GM18907 (cell line): ENCODE data around the gene VWDE.
A peak's percentile ranks its signal among the peaks of the same experiment; 100 is the strongest.
"Not testable (repeated sequence)": the region's sequence is repeated elsewhere in the genome, so short reads cannot be mapped to it uniquely, and the experiment has no call there.

Experiments used
- ATAC-seq: cut with Tn5 transposase; IDR thresholded peaks from one replicate; pipeline ENCODE4 v1.9.1; 2021; ENCODE audit warnings: mild to moderate bottlenecking, moderate library complexity; ENCODE audit not compliant: unreplicated experiment

VWDE gene

GRCh38 chr7:12402365-12402725, 1.3 kb downstream of the VWDE start:
- ATAC-seq: no peak

DNA sequence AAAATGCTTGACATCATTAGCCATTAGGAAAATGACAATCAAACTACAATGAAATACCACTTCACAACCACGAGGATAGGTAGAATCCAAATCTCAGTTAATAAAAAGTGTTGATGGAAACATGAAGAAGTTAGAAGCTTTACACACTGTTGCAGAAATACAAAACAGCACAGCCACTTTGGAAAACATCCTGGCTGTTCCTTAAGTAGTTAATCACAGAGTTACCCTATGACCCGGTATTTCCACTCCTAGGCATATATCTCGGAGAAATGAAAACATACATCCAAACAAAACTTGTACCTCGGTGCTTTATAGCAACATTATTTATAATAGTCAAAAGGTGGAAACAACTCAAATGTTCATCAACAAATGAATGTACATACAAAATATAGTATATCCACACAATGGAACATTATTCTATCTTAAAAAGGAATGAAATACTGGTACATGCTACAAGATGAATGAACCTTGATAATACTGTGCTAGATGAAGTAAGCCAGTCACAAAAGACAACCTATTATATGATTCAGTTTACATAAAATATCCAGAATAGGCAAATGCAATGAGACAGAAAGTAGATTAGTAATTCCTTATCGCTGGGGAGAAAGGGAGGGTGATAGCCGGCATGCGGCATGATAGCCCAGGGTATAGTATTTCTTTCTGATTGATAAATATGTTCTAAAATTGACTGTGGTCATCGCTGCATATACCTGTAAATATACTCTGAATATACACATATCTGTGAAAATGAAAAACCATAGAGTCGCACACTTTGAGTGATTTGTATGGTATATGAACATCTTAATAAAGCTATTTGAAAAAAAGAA, 1.9 kb downstream of the VWDE start:
- ATAC-seq: no peak

DNA sequence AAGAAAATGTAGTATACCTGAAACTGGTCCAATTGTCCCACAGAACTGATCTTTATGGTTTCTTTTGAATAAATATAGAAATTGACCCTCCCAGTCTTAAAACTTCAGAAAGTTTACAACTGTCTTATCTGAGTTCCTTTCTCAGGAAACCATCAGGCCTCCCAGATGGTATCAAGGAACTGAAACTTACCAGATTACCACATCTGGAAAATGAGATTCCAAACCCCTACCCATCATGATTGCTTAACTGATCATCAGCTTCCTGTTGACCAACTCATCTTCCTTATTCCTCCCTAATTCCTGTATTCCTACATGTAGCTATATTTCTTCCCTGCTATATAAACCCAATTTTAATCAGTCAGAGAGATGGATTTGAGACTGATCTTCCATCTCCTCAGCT, 5.5 kb downstream of the VWDE start:
- ATAC-seq: no peak

DNA sequence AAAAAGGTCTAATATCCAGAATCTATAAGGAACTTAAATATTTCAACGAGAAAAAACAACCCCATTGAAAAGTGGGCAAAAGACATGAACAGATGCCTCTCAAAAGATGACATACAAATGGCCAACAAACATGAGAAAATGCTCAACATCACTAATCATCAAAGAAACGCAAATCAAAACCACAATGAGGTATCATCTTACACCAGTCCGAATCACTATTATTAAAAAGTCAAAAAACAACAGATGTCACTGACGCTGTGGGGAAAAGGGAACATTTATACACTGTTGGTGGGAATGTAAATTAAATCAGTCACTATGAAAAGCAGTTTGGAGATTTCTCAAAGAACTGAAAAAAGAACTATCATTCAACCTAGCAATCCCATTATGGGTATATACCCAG, 6.0 kb downstream of the VWDE start:
- ATAC-seq: no peak

DNA sequence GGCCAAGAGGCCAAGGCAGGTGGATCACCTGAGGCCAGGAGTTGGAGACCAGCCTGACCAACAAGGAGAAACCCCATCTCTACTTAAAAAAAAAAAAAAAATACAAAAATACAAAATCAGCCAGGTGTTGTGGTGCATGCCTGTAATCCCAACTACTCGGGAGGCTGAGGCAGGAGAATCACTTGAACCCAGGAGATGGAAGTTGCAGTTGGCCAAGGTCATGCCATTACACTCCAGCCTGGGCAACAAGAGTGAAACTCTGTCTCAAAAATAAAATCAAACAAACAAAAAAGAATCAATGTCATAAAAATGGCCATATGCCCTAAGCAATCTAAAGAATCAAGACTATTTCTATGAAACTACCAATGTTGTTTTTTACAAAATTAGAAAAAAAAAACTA, 7.0 kb downstream of the VWDE start:
- not testable (repeated sequence) for ATAC-seq

GRCh38 chr7:12391922-12392615, 11.6 kb downstream of the VWDE start:
- ATAC-seq: no peak

GRCh38 chr7:12389089-12389700, 14.5 kb downstream of the VWDE start:
- peak; percentile 97 for ATAC-seq

GRCh38 chr7:12386313-12386740, 17.3 kb downstream of the VWDE start:
- no peak for ATAC-seq

DNA sequence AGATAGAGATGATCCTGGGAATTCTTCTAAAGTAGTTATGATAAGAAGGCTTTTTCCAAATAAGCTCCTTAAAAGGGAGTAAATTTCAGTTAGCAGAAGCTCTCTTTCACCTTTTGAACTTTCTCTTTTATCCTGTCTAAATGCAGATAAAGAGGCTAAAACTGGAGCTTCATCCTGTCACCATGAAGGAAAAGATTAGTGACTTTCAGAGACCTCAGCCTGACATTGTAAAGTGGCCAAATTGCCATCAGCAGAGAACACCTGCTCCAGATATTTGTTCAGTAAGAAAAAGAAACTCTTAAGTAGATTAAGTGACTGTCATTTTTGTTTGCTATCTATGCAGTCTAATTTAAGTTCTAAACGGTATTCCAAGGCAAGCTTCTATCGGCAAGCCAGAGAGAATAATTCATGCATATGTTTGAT, 18.3 kb downstream of the VWDE start:
- ATAC-seq: no peak

DNA sequence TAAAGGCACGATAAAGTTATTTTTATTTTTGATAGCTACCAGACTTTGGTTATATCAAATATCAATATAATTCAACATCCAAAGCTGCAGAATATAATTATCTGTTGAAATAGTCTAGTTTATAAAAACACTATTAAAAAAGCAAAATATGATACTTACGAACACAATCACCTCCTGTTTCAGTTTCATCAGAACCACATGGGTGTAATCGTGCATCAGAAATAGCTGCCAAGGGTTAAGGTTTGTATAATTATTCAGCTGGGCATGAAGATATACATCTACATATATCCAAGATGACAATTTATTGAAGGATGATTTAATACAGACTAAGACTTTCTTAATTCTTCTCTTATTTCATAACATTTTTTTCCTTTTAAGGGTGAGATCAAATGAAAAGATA, 20.3 kb downstream of the VWDE start:
- no peak for ATAC-seq

GRCh38 chr7:12378389-12378788, 25.3 kb downstream of the VWDE start:
- no peak for ATAC-seq

- ATAC-seq: no peak
These were observed 26.3 kb downstream of the VWDE start for GRCh38 chr7:12377406-12377805.

DNA sequence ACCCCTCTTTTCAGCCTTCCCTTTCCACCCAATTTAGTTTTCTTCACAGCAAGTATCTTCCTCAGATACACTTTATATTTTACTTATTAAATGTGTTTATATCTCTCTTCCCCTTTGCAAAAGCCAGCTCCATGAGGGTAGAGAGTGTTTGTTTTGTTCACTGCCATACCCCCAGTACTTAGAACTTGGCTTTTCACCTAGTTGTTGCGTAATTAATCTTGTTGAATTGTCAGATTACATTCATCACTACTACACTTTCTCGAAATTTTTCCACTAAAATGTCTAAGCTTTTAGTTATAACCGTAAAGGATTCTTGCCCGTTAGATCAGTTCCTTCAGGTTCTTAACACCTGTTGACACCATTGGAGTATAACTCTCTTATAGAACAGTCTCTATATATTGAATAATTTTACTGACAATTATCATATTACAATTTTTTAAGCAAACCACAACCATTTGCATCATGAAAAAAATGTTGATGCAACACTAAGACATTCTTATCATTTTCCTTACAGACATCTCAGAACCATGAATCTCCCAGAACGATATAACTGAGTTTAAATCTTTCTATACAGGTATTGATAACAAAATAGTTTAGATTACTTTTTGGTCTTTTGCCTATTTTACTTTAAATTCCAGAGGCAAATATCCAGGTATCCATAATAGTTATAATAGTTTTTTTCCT, 29.9 kb downstream of the VWDE start:
- no peak for ATAC-seq

DNA sequence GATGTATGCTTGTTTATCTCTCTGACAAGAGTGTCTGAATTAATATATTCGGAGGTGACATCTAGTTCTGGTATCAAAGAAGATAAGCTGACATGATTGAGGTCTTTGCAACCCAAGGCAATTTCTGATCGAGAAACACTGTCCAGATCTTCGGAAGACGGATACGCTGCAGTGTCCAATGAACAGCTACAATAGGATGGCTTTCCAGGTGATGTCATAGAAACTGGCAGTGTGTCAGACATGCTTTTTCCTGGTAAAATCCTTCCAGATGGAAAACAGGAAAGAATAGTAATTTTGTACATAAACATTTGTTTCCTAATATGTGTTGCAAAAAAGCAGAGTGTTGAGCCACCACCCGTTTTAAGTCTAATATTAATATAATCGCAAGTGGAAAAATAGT, 33.4 kb downstream of the VWDE start:
- no peak for ATAC-seq

- no peak for ATAC-seq
These were observed 33.9 kb downstream of the VWDE start for GRCh38 chr7:12369756-12370155.

- no peak for ATAC-seq
These were observed 34.6 kb downstream of the VWDE start for GRCh38 chr7:12369072-12369471.

DNA sequence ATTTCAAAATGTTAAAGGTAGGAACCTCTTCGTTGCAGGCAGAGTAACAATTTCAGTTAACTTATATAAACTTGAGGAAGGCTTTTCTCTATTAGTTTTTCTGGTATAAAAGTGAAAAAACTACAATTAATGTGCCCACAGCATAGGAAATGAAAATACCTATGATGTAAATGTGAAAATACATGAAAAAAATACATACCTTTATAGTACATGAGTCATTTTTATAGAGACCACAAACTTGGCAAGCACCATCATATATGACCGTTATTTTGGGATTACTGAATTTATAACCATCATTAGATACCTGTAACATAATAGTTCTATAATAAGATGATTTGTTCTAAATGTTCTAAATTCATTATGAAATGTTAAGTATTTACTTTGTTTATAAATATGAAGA, 42.7 kb downstream of the VWDE start:
- ATAC-seq: no peak

GRCh38 chr7:12358694-12359093, 45.0 kb downstream of the VWDE start:
- no peak for ATAC-seq

DNA sequence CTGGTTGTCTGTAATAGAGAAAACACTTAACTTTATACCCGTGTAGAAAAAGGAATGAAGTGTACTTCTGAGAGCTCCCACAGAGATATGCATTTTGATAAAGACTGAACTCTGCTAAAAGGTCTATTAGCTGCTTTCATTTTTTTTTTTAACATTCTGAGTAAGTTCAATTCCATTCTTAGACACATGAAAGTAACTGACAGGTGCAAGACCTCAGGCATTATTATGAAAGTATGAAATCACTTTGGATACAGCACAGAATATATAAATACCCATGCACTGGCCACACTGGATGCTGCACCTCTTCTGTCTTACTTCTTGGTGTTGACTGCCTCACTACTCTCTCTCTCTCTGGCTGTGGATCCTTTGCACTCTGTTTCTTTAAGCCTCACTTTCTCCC, 46.2 kb downstream of the VWDE start:
- peak; percentile 62 for ATAC-seq

- ATAC-seq: no peak
These were observed 51.8 kb downstream of the VWDE start for GRCh38 chr7:12351843-12352242.

- no peak for ATAC-seq
These were observed 52.7 kb downstream of the VWDE start for GRCh38 chr7:12350971-12351370.
